Measurements from ENCODE around the gene TRIM54.
"Not testable (repeated sequence)": the region's sequence is repeated elsewhere in the genome, so short reads cannot be mapped to it uniquely, and the experiment has no call there.

TRIM54 gene

DNA sequence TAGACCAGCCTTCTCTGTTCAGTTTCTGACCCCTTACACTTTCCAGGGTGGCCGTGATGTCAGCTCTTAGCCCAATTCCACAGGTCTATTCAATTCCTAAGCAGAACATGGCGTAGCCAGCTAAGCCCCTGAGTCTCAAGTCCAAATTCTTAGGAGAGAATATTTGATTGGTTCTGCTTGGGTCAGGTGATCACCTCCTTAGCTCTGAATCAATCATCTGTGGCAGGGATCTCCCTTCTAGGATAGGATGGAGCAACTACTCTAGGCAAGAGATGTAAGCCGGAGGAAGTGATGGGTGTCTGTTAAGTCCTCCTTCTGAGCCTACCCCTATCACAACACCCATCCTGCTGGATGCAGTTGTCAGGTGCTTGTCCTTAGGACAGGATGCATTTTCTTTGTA lies 15.0 kb downstream of the TRIM54 start:
- Histone ChIP-seq H3K9me3 (no peaks in the 10 kb centered on the region), H3K4me3 (ENCODE audit: low read depth, low read length) (no peak overlapping the region), H3K27me3 (no peaks in the 10 kb centered on the region), H3K4me1 (no peaks in the 10 kb centered on the region; the same call in 1 of the 2 replicates), H3K36me3 (no peaks in the 10 kb centered on the region)
- no peak for DNase-seq
- TF ChIP-seq, protein P1, sequence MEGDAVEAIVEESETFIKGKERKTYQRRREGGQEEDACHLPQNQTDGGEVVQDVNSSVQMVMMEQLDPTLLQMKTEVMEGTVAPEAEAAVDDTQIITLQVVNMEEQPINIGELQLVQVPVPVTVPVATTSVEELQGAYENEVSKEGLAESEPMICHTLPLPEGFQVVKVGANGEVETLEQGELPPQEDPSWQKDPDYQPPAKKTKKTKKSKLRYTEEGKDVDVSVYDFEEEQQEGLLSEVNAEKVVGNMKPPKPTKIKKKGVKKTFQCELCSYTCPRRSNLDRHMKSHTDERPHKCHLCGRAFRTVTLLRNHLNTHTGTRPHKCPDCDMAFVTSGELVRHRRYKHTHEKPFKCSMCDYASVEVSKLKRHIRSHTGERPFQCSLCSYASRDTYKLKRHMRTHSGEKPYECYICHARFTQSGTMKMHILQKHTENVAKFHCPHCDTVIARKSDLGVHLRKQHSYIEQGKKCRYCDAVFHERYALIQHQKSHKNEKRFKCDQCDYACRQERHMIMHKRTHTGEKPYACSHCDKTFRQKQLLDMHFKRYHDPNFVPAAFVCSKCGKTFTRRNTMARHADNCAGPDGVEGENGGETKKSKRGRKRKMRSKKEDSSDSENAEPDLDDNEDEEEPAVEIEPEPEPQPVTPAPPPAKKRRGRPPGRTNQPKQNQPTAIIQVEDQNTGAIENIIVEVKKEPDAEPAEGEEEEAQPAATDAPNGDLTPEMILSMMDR (IDR thresholded peaks at IDR 0.05; ENCODE audit: low read depth, low read length): no peak

DNA sequence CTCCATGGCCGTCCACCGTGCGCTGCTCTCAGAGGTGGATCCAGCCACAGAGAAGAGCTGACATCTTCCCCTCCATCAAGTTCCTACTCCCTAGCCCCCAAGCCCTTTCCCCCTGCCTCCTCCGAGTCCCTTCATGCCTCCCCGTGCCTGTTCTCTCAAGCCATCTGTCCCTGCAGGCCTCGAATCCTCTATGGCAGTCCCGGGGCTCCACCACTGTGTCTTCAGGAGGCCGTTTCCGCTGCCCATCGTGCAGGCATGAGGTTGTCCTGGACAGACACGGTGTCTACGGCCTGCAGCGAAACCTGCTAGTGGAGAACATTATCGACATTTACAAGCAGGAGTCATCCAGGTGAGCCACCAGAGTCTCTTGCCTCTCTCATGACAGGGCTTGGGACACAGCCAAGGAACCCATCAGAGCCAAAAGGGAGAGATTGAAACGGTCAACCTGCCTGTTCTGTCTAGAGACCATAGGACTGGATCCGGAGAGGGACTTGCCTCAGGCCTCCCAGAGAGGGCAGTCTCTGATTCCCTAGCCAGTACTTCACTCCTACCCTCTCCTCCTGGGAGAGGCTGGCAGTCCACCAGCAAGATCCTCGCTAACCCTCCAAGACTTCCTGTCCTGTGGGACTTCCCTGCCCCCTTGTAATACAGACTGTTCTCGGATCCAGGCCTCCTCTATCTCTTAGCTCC lies 16.3 kb downstream of the TRIM54 start:
- no peak for DNase-seq
- TF ChIP-seq, protein P1 (IDR thresholded peaks at IDR 0.05; ENCODE audit: low read depth, low read length): no peak
- Histone ChIP-seq H3K9me3 (no peaks in the 10 kb centered on the region), H3K4me1 (peaks cover 6% of the 10 kb centered on the region), H3K4me3 (ENCODE audit: low read depth, low read length) (no peak overlapping the region), H3K36me3 (no peaks in the 10 kb centered on the region), H3K27me3 (no peaks in the 10 kb centered on the region)

DNA sequence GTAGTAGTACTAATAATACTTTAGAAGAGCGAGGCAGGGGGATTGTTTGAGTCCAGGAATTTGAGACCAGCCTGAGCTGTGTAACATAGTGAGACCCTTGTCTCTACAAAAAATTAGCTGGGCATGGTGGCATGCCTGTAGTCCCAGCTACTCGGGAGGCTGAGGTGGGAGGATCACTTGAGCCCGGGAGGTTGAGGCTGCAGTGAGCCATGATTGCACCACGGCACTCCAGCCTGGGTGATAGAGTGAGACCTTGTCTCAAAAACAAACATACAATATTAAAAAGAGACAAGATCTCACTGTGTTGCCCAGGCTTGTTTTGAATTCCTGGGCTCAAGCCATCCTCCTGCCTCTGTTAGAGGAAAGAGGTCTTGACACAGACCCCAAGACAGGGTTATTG lies 18.4 kb downstream of the TRIM54 start:
- not testable (repeated sequence) for H3K36me3 ChIP-seq; H3K4me1 ChIP-seq; H3K4me3 ChIP-seq (ENCODE audit: low read depth, low read length); H3K9me3 ChIP-seq; DNase-seq; H3K27me3 ChIP-seq

GRCh38 chr2:27303093-27304025 lies 21.1 kb downstream of the TRIM54 start:
- H3K27me3 ChIP-seq: peaks cover 27% of the 10 kb centered on the region
- H3K36me3 ChIP-seq: no peaks in the 10 kb centered on the region
- peak; percentile 68 for DNase-seq
- TF ChIP-seq, protein P1 (IDR thresholded peaks at IDR 0.05; ENCODE audit: low read depth, low read length): peak; percentile 86
- peak overlapping the region; percentile 45 for H3K4me3 ChIP-seq (ENCODE audit: low read depth, low read length)
- no peaks in the 10 kb centered on the region for H3K9me3 ChIP-seq
- peaks cover 10% of the 10 kb centered on the region for H3K4me1 ChIP-seq

DNA sequence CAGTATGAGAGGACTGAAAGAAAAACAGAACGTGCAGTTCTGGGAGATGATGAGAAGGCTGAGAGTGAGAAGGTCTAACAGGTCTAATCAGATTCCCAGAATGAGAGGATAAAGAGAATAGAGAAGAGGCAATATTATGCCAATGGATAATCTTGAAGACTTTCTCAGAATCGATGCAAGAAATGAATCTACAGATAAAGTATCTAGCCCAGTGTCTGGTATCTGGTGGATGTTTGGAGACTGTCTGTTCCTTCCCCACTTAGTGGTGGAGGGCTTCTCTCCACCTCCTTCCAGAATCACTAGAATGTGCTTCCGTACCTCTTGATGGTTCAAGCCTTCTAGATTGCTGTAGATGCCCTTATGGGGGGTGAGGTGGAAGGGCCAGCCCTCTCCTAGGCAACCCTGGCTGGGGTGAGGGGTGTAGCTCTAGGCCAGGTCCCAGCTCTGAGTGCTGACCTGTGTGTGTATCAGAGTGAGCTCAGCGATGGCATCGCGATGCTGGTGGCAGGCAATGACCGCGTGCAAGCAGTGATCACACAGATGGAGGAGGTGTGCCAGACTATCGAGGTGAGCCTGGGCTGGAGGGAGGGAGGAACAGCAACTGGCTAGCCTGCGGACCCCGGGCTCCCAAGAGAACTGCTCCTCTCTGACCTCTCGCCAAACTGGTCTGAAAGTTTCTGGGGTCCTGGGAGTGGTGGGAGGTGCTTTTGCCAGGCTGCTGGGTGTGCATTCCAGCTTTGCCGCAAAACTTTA lies 22.4 kb downstream of the TRIM54 start:
- no peaks in the 10 kb centered on the region for H3K9me3 ChIP-seq
- no peaks in the 10 kb centered on the region for H3K36me3 ChIP-seq
- H3K4me1 ChIP-seq: peaks cover 10% of the 10 kb centered on the region
- TF ChIP-seq, protein P1 (IDR thresholded peaks at IDR 0.05; ENCODE audit: low read depth, low read length): no peak
- peaks cover 27% of the 10 kb centered on the region for H3K27me3 ChIP-seq
- no peak for DNase-seq
- no peak overlapping the region for H3K4me3 ChIP-seq (ENCODE audit: low read depth, low read length)

GRCh38 chr2:27305516-27305915 lies 23.3 kb downstream of the TRIM54 start:
- H3K27me3 ChIP-seq: peaks cover 27% of the 10 kb centered on the region
- no peaks in the 10 kb centered on the region for H3K36me3 ChIP-seq
- H3K4me1 ChIP-seq: peaks cover 10% of the 10 kb centered on the region

More at GRCh38 chr2:27305516-27305915, 23.3 kb downstream of the TRIM54 start:
- DNase-seq: no peak
- Histone ChIP-seq H3K9me3 (no peaks in the 10 kb centered on the region), H3K4me3 (ENCODE audit: low read depth, low read length) (no peak overlapping the region)
- TF ChIP-seq, protein P1 (IDR thresholded peaks at IDR 0.05; ENCODE audit: low read depth, low read length): no peak

Data from BE2C (cell line).